NCI-H146 treated with DMSO at 0.1 percent for 48 hours (cell line): Measurements from ENCODE around the gene RASL11A.
"Not testable (repeated sequence)": the region's sequence is repeated elsewhere in the genome, so short reads cannot be mapped to it uniquely, and the experiment has no call there.

Experiments
- DNase-seq: peaks from one replicate; lab custom pipeline; 2025; ENCODE audit not compliant: unreplicated experiment; lab: John Stamatoyannopoulos, UW

Gene RASL11A

DNA sequence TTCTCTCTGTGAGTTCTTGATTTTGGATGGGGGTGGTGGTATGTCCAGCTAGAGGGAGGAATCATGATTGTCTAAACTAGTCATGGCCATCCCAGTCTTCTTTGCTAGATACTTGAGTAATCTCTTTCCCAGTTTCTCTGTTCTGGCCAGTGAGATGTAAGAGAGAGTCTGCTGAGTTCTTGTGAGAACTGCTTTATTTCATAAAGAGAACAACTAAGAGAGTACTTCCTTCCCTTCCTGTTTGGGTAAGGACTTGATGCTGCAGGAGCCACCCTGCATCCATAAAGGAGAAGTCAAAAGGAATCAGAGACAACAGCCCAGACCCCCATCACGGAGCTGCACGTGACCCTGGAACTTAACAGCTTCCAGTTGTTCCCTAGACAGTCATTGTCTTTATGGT lies 3.0 kb upstream of the RASL11A start:
- no peak for DNase-seq

DNA sequence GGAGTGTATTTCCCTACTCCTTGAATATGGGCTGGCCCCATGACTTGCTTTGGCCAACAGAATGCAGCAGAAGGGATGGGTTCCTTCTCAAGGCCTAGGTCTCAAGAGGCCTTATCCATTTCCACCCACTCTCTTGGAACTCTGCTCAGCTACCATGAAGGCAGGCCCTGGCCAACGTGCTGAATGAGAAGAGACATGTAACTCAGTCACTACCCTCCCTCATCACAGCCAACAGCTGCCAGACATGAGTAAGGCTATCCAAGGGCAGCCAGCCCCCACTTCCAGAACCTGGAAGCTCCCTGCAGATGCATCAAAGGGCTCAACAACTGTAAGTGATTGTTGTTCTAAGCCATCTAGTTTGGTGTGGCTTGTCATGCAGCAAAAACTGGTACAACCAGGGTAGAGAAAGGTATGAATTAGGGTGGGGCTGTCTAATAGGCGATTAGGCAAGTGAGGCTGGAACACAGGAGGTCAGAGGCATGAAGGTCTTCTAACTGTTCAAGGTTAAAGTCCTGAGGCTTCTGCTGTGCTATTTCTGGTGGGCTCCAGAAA lies 1.4 kb upstream of the RASL11A start:
- DNase-seq: no peak

DNA sequence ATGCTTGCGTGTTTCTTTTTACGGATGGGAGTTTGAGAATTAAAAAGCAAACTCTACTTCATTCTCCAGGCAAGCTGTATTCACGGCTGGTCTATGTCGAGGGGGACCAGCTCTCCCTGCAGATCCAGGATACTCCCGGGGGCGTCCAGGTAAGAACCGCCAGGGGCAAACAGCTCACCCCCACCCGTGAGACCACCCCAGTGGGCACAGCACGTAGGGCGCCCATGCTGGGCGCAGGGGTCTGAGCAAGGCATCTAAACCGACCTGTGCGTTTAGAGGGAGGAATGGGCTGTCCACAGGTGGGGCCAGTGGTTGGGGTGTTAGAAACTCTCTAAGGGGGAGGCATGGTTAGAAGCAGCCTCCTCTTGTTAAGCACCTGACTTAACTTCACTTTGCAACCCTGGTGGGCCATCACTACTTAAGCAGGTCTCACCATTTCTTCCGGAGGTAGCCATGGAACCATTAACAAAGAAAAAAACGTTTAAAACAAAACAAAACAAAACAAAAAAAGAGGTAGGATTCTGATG lies 1.0 kb downstream of the RASL11A start:
- DNase-seq: no peak

DNA sequence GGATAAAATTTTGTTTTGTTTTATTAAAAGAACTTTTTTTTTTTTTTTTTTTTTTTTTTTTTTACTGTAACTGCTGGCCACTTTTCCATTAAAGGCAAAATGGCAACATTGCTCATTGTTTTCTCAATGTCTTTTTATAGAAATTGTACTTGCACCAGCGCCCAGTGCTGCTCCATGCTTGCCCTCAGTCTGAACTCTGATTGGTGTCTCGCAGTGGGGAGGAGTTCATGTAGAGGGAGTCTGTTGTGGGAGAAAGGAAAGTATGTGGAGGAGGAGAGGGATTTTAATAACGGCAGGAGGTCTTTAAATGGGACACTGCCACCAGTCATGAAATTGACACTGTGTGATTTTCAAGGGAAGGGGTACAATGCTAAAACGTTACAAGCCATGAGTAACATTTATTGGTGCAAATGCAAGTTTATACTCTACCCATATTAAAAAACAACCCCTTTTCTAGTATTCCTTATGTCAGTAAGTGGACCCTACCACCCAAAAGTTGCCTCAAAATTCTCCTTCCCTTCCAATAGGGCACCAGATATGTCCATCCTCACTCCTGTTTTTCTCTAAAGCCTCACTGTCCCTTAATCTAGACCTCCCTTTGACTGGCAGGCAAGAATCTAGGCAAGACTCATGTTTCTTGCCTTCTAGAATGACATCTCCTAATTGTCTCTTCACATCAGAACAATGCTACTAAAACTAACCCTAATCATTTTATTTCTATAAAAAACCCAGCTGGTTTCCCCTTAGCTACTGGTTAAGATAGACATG lies 3.2 kb downstream of the RASL11A start:
- no peak for DNase-seq

GRCh38 chr13:27274631-27275030 lies 4.0 kb downstream of the RASL11A start:
- peak; percentile 73 for DNase-seq

GRCh38 chr13:27276188-27276587 lies 5.6 kb downstream of the RASL11A start:
- no peak for DNase-seq

- DNase-seq: no peak
These were observed 8.9 kb downstream of the RASL11A start for GRCh38 chr13:27279506-27279905.

DNA sequence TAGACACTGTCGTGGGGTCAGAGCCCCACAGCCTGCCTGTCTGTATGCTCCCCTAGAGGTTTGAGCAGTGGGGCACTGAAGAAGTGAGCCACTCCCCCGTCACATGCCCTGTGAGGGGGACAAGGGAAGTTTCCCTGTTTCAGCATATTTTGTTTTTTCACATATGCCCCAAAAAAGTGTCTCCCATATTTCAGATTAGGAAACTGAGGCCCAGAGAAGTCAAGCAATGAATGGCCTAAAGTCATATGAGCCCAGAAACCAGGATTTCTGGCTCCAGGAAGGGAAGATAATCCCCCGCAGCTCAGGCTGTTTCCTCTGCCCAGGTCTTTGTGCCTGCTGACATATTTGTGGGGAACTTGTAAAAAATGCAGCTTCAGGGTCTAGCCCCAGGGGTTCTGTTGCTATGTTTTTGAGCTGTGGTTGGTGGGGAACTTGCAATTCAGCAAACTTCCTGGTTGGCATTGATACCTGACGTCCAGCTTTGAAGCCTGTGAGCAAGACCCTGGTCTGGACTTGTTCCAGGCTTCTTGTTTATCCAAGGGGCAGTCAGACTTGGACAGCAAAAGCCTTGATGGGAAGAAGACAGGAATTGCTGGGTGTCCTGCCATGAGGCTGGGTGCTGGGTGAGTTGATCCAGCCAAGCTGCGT lies 9.5 kb downstream of the RASL11A start:
- no peak for DNase-seq

DNA sequence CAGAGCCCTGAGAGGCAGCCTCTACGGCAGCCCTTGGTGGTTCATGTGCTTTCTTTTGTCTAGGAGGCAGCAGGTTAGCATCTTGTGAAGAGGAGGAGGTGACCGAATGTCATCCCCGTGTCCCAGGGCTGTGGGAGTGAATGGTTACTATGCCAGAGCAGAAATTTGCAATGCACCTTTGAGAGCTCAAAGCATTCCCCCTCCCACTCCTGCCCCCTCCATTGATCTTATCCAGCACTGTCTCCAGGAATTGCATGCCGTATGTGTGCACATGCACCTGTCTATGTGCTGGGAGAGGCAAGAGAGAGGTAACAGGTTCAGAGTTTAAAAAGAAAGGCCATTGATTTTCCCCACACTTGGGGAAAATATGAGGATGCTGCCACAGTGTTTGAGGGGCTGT lies 10.2 kb downstream of the RASL11A start:
- no peak for DNase-seq

DNA sequence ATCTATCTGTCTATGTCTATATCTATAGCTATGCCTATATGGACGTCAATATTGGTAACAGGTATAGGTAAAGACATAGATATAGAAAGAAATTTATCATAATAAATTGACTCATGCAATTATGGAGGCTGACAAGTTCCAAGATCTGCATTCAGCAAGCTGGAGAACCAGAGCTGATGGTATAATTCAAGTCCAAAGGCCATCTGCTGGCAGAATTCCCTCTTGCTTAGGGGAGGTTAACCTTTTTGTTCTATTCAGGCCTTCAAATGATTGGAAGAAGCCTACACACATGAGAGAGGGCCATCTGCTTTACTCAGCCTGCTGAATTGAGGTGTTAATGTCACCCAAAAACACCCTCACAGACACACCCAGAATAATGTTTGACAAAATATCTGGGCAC lies 10.8 kb downstream of the RASL11A start:
- no peak for DNase-seq

DNA sequence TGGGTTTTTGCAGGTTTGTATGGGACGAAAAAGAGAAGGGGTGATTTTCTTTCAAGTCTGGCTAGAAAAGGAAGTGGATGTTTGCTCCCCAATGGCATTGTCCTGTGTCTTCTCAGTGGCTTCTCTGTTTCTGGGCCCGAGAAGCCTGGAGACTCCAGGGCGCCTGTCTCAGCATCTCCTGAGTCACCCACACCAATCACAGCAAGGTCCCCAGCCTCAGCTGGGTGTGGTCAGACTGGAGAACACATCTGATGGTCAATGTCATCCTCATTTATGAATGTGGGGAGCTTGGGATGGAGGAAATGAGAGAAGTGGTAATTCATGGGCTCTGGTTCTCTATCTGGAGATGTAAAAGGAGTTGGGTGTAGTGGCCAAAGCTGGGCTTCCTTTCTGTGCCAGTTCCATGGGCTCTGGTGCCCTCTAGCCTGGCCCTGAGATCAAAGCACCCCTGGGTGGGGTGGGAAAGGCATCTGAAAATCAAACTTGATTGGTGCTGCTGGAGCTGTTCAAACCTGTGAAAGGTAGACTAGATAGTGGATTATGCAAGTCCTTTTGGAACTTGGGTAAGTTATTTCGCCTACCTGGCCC lies 13.4 kb downstream of the RASL11A start:
- DNase-seq: no peak

DNA sequence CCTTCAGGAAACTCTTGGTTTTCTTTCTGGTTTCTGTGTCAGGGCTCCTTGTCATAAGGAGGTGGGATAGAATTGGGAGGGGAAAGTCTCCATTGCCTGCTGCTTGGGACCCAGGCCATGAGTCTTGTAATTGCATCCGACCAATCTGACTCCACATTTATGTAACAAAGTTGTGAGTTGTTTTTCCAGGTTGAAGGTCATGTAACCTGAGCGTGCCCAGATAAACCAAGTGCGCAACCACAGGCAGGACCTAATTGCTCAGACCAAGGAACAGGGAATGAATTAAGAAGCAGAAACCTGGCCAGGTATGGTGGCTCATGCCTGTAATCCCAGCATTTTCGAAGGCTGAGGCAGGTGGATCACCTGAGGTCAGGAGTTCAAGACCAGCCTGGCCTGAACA lies 17.8 kb downstream of the RASL11A start:
- DNase-seq: no peak

DNA sequence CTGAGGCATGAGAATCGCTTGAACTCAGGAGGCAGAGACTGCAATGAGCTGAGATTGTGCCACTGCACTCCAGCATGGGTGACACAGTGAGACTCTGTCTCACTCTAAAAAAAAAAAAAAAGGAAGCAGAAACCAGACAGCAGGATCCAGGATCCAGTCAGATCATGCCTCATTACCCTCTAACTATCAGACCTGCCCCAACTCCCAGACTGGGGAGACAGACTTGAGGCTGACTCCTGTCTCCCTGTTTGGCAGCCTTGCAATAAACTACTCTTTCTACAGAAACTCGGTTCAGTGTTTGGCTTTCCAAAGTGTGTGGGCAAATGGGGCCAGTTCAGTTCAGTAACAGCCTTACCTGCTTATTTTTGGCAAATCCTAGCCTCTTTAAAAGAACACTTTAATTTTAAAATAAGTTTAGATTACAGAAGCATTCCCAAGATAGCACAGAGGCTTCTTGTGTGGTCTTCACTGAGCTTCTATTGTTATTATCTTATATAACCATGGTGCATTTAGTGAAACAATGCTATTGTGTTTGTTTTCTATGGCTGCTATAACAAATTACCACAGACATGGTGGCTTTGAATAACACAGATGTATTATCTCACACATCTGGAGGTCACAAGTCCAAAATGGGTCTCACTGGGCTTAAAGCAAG lies 18.5 kb downstream of the RASL11A start:
- DNase-seq: no peak

- no peak for DNase-seq
These were observed 20.1 kb downstream of the RASL11A start for GRCh38 chr13:27290715-27291114.

DNA sequence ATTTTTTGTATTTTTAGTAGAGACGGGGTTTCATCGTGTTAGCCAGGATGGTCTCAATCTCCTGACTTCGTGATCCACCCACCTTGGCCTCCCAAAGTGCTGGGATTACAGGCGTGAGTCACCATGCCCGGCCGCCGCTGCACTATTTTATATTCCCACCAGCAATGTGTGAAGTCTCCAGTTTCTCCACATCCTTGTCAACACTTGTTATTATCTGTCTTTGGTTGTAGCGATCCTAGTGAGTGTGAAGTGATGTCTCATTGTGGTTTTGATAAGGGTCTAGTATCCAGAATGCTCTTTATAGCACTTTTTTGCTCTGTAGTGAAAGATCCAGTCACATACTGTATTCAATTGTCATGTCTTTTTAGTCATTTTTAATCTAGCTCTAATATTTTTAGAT lies 21.3 kb downstream of the RASL11A start:
- not testable (repeated sequence) for DNase-seq

DNA sequence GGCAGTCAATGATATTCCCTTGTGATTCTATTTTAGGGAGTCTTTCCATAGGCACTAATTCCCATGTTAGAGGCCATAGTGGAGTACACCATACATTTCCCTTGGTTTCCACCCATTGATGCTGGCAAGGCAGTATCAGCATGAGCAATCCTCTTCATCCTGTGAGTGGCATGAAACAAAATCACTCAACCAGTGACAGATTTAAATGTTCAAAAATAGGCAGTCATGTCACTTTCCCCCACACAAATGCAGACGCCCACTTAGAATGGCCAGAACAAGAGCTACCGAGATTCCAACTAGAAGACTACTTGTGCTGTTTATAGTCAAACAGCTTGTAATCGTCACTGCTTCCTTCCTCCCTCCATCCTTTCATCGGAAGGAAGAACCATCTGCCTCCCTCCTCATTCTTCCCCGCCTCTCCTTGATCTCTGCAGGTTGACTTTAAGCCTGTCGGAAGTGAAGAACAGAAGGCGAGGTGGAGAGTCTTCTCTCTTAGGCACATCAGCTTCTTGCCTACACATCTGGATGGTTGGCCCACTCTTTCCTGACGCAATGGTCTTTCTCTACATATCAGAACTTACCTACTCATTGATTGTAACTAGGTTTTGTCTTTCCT lies 22.6 kb downstream of the RASL11A start:
- no peak for DNase-seq

DNA sequence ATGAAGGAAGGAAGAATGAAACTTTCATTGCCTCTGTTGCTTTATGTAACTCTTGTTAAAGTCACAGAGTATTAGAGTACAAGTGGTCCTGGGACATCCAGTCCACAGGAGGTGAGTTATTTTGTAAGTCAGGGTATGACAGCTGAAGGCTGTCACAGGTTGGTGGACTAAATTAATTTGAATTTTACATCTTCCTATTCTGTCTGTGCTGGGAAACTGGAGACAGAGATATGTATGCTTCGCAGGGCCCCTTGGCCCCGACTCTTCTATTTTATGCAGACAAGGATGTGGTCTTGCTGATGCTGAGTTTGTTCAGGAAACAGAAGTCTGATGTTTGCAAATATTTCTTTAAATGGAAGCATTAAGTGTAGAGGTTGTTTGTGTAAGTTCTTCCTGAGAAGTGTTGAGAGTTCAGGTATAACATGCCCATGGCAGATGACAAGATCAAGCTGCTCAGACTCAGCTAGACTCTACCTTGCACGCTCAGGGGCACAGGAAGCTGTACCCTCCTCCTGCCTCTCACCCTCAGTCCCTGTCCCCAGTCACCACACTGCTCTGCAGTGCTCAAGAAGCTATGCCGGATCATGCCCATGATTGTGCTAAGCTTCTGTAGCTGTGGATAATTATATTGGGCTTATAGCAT lies 23.4 kb downstream of the RASL11A start:
- no peak for DNase-seq

GRCh38 chr13:27295096-27295495 lies 24.5 kb downstream of the RASL11A start:
- no peak for DNase-seq

- DNase-seq: no peak
These were observed 25.0 kb downstream of the RASL11A start for GRCh38 chr13:27295660-27296059.

DNA sequence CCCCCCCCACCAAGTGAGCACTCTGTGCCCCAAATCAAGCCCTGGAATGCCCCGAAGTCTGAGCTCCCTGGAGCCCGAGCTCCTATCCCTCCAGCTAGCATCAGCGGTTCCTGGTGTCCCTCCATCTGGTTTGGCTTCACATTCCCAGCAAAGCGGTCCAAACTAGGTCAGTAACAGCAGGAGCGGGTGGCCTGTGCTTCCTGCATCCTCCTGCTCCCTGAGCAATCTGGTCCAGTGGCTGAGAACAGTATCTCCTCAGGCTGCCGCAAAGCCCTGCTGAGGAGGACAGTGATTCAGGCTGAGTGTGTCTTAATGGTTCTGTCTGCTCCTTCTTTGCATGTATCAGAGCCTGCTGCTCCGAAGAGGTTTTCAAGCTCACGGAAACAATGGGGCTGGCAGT lies 25.9 kb downstream of the RASL11A start:
- no peak for DNase-seq
